IgD-negative memory B cell (primary cell): Measurements from ENCODE around the gene DUSP5. TPM values are rescaled to one million over a fixed set of nuclear protein-coding genes. Genes with fewer than 3 reads are reported as not detected.

Experiments
- H3K27ac Mint-ChIP-seq, 3 donors: one replicate each; pipeline ENCODE4 v1.8.0; 2020 to 2022; ENCODE audit warnings: mild to moderate bottlenecking in 3 of 3, mixed read lengths in 3 of 3, moderate library complexity in 1 of 3
- H3K27me3 Mint-ChIP-seq: one replicate; pipeline ENCODE4 v1.8.0; 2021; ENCODE audit warnings: mixed read lengths
- H3K36me3 Mint-ChIP-seq: one replicate; pipeline ENCODE4 v1.8.0; 2020; ENCODE audit warnings: mild to moderate bottlenecking, mixed read lengths
- H3K4me1 Mint-ChIP-seq, 3 donors: one replicate each; pipeline ENCODE4 v1.8.0; 2020 to 2022; ENCODE audit warnings: mixed read lengths in 3 of 3, mild to moderate bottlenecking in 1 of 3
- H3K4me3 Mint-ChIP-seq, 4 donors: one replicate each; pipeline ENCODE4 v1.8.0; 2020 to 2022; ENCODE audit warnings: mild to moderate bottlenecking in 4 of 4, mixed read lengths in 4 of 4, moderate library complexity in 3 of 4
- H3K9me3 Mint-ChIP-seq, 3 donors: one replicate each; pipeline ENCODE4 v1.8.0; 2020 to 2021; ENCODE audit warnings: mixed read lengths in 3 of 3, mild to moderate bottlenecking in 1 of 3
- polyA plus RNA-seq: library from polyadenylated mRNA; unstranded; fragments of 300-500 nt; fragmentation: Illumina TruSeq; gene quantifications from one replicate; pipeline ENCODE4 v1.2.3, GENCODE V29; 2021

Gene DUSP5
- polyA plus RNA-seq, 1 donor from 2014 or later, result 3.7 TPM

GRCh38 chr10:110491346-110491745 is 6.4 kb upstream of the DUSP5 start:
- Mint-ChIP-seq H3K27ac (no peak overlapping the region), H3K4me3 (peak overlapping the region in 1 of 4 donors; percentile 17), H3K27me3 (peaks cover 32% of the 10 kb centered on the region), H3K36me3 (peaks cover 1% of the 10 kb centered on the region), H3K4me1 (peaks cover 4 to 9% (median 7%) of the 10 kb centered on the region in 3 donors), H3K9me3 (no peaks in the 10 kb centered on the region)

- peaks cover 1% of the 10 kb centered on the region for H3K36me3 Mint-ChIP-seq
- peaks cover 10 to 13% (median 12%) of the 10 kb centered on the region in 3 donors for H3K4me1 Mint-ChIP-seq
- H3K4me3 Mint-ChIP-seq, result peak overlapping the region in 1 of 4 donors; percentile 18
- H3K9me3 Mint-ChIP-seq, result no peaks in the 10 kb centered on the region
- H3K27ac Mint-ChIP-seq, result peak overlapping the region in 1 of 3 donors; percentile 18
- peaks cover 27% of the 10 kb centered on the region for H3K27me3 Mint-ChIP-seq
Observed at GRCh38 chr10:110492069-110492822, 5.5 kb upstream of the DUSP5 start.

GRCh38 chr10:110493832-110494426 is 3.8 kb upstream of the DUSP5 start:
- Mint-ChIP-seq H3K27ac (peak overlapping the region; percentile 10 to 69 (median 55)), H3K4me3 (peak overlapping the region in 1 of 4 donors; percentile 30)

GRCh38 chr10:110494532-110494931 is 3.2 kb upstream of the DUSP5 start:
- peaks cover 7 to 22% (median 20%) of the 10 kb centered on the region in 3 donors for H3K4me1 Mint-ChIP-seq
- H3K9me3 Mint-ChIP-seq, result no peaks in the 10 kb centered on the region
- peak overlapping the region in 1 of 4 donors; percentile 30 for H3K4me3 Mint-ChIP-seq
- H3K27me3 Mint-ChIP-seq, result peaks cover 26% of the 10 kb centered on the region
- peaks cover 1% of the 10 kb centered on the region for H3K36me3 Mint-ChIP-seq
- H3K27ac Mint-ChIP-seq, result peak overlapping the region in 1 of 3 donors; percentile 10

More at GRCh38 chr10:110493832-110494426, 3.8 kb upstream of the DUSP5 start:
- peaks cover 1% of the 10 kb centered on the region for H3K36me3 Mint-ChIP-seq
- peaks cover 10 to 17% (median 14%) of the 10 kb centered on the region in 3 donors for H3K4me1 Mint-ChIP-seq
- no peaks in the 10 kb centered on the region for H3K9me3 Mint-ChIP-seq
- H3K27me3 Mint-ChIP-seq, result peaks cover 27% of the 10 kb centered on the region

GRCh38 chr10:110495731-110496552 is 1.8 kb upstream of the DUSP5 start:
- Mint-ChIP-seq H3K9me3 (no peaks in the 10 kb centered on the region), H3K27ac (peak overlapping the region in 2 of 3 donors; percentile 9 to 40), H3K4me1 (peaks cover 9 to 34% (median 25%) of the 10 kb centered on the region in 3 donors), H3K36me3 (peaks cover 1% of the 10 kb centered on the region), H3K4me3 (peak overlapping the region; percentile 39 to 68 (median 50)), H3K27me3 (peaks cover 17% of the 10 kb centered on the region)

GRCh38 chr10:110496553-110497437 is 912 bp upstream of the DUSP5 start:
- Mint-ChIP-seq H3K9me3 (no peaks in the 10 kb centered on the region), H3K27ac (peak overlapping the region; percentile 78 to 93 (median 88)), H3K27me3 (peaks cover 19% of the 10 kb centered on the region), H3K36me3 (peaks cover 1% of the 10 kb centered on the region), H3K4me3 (peak overlapping the region; percentile 86 to 97 (median 94)), H3K4me1 (peaks cover 11 to 34% (median 30%) of the 10 kb centered on the region in 3 donors)

- Mint-ChIP-seq H3K9me3 (no peaks in the 10 kb centered on the region), H3K4me3 (peak overlapping the region; percentile 77 to 95 (median 93)), H3K4me1 (peaks cover 23 to 41% (median 39%) of the 10 kb centered on the region in 3 donors), H3K27me3 (peaks cover 25% of the 10 kb centered on the region), H3K27ac (peak overlapping the region in 2 of 3 donors; percentile 93 to 95), H3K36me3 (peaks cover 1% of the 10 kb centered on the region)
Observed at GRCh38 chr10:110498087-110498981, 627 bp downstream of the DUSP5 start.

- peaks cover 29 to 48% (median 48%) of the 10 kb centered on the region in 3 donors for H3K4me1 Mint-ChIP-seq
- peak overlapping the region; percentile 85 to 95 (median 85) for H3K27ac Mint-ChIP-seq
- no peaks in the 10 kb centered on the region for H3K9me3 Mint-ChIP-seq
- peaks cover 1% of the 10 kb centered on the region for H3K36me3 Mint-ChIP-seq
- H3K4me3 Mint-ChIP-seq, result peak overlapping the region; percentile 77 to 95 (median 87)
- peaks cover 22% of the 10 kb centered on the region for H3K27me3 Mint-ChIP-seq
Observed at GRCh38 chr10:110498982-110499795, 1.5 kb downstream of the DUSP5 start.

GRCh38 chr10:110499796-110500514 is 2.2 kb downstream of the DUSP5 start:
- Mint-ChIP-seq H3K27ac (peak overlapping the region in 2 of 3 donors; percentile 85), H3K4me3 (peak overlapping the region; percentile 77 to 95 (median 87)), H3K4me1 (peaks cover 35 to 55% (median 55%) of the 10 kb centered on the region in 3 donors), H3K36me3 (peaks cover 1% of the 10 kb centered on the region), H3K27me3 (peaks cover 22% of the 10 kb centered on the region), H3K9me3 (no peaks in the 10 kb centered on the region)

GRCh38 chr10:110500515-110500905 is 2.8 kb downstream of the DUSP5 start:
- peaks cover 1% of the 10 kb centered on the region for H3K36me3 Mint-ChIP-seq
- peaks cover 22% of the 10 kb centered on the region for H3K27me3 Mint-ChIP-seq
- no peaks in the 10 kb centered on the region for H3K9me3 Mint-ChIP-seq
- H3K27ac Mint-ChIP-seq, result peak overlapping the region in 1 of 3 donors; percentile 85
- H3K4me1 Mint-ChIP-seq, result peaks cover 37 to 56% (median 56%) of the 10 kb centered on the region in 3 donors
- peak overlapping the region in 3 of 4 donors; percentile 18 to 83 (median 77) for H3K4me3 Mint-ChIP-seq

GRCh38 chr10:110501142-110501937 is 3.6 kb downstream of the DUSP5 start:
- H3K27me3 Mint-ChIP-seq, result peaks cover 20% of the 10 kb centered on the region
- no peaks in the 10 kb centered on the region for H3K36me3 Mint-ChIP-seq
- peak overlapping the region in 3 of 4 donors; percentile 81 to 85 (median 83) for H3K4me3 Mint-ChIP-seq
- peaks cover 33 to 56% (median 55%) of the 10 kb centered on the region in 3 donors for H3K4me1 Mint-ChIP-seq
- peak overlapping the region; percentile 19 to 85 (median 81) for H3K27ac Mint-ChIP-seq
- H3K9me3 Mint-ChIP-seq, result no peaks in the 10 kb centered on the region
